ENCODE measurements around the gene CTRL.
"Not testable (repeated sequence)": the region's sequence is repeated elsewhere in the genome, so short reads cannot be mapped to it uniquely, and the experiment has no call there.

Gene CTRL

GRCh38 chr16:67943256-67943618 lies 11.6 kb upstream of the CTRL start:
- Mint-ChIP-seq H3K27ac (ENCODE audit: low read depth) (no peak overlapping the region), H3K4me3 (no peak overlapping the region), H3K9me3 (no peaks in the 10 kb centered on the region), H3K36me3 (ENCODE audit: insufficient read depth) (peaks cover 11% of the 10 kb centered on the region), H3K4me1 (peaks cover 19% of the 10 kb centered on the region), H3K27me3 (no peaks in the 10 kb centered on the region)
- DNase-seq (ENCODE audit: low spot score in 2 of 2) (no peak), ATAC-seq (replicated peaks; ENCODE audit: extremely low read depth, poor library complexity, severe bottlenecking) (no peak)

DNA sequence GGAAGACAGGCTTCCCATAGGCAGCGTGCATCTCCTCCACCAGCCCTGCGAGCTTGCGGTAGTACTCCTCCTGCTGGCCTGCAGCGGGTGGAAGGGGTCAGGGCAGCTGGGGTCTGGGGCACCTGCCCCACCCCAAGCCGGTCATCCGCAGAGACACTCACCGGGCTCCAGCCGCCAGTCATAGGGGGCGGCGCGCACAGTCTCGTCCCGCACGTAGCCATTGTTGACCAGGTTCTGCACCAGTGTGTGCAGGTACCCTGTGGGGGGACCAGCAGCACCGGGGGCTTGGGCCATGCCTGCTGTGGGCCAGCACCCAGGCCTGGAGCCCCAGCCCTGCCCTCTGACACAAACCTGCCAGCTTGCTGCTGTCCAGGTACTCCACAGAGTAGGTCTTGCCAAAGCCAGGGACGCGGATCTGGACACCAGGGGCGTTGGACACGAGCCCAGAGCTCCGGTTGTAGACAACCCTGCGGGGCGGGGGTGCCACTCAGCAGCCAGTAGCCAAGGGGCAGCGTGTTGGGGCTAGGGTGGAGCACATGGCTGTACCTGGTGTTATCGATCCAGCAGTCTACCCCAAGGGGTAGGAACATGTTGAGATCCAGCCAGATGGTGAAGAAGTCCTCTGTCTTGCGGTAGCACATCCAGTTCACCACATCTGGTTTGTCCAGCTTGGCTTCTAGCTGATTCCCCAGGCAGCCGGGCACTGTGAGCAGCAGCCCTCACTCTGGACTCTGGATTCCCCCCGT lies 11.0 kb upstream of the CTRL start:
- Mint-ChIP-seq H3K36me3 (ENCODE audit: insufficient read depth) (peaks cover 10% of the 10 kb centered on the region), H3K4me1 (peaks cover 19% of the 10 kb centered on the region), H3K9me3 (no peaks in the 10 kb centered on the region), H3K4me3 (no peak overlapping the region), H3K27me3 (no peaks in the 10 kb centered on the region), H3K27ac (ENCODE audit: low read depth) (peak overlapping the region; percentile 77)
- ATAC-seq (replicated peaks; ENCODE audit: extremely low read depth, poor library complexity, severe bottlenecking) (no peak), DNase-seq (ENCODE audit: low spot score in 2 of 2) (no peak)

DNA sequence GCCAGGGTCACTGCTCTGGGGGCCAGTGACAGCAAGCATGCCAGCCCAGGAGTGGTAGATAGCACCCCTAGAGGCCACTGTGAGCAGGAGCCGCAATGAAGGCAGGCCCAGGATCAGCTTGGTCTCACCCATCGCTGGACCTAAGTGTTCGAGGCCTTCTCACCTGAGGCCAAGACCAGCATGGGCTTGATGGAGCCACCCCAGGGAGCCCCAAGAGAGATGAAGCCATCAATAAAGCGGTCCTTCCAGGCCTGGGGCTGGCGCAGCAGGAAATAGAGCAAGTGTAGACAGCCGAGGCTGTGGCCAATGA lies 10.5 kb upstream of the CTRL start:
- Mint-ChIP-seq H3K4me1 (peaks cover 24% of the 10 kb centered on the region), H3K27me3 (no peaks in the 10 kb centered on the region), H3K27ac (ENCODE audit: low read depth) (peak overlapping the region; percentile 77), H3K4me3 (no peak overlapping the region), H3K36me3 (ENCODE audit: insufficient read depth) (peaks cover 9% of the 10 kb centered on the region), H3K9me3 (no peaks in the 10 kb centered on the region)
- DNase-seq (ENCODE audit: low spot score in 2 of 2), result no peak
- peak; percentile 45 for ATAC-seq (replicated peaks; ENCODE audit: extremely low read depth, poor library complexity, severe bottlenecking)

GRCh38 chr16:67941469-67942199 lies 10.0 kb upstream of the CTRL start:
- no peak for DNase-seq (ENCODE audit: low spot score in 2 of 2)
- Mint-ChIP-seq H3K27me3 (no peaks in the 10 kb centered on the region), H3K27ac (ENCODE audit: low read depth) (peak overlapping the region; percentile 77), H3K4me3 (no peak overlapping the region), H3K9me3 (no peaks in the 10 kb centered on the region), H3K4me1 (peaks cover 29% of the 10 kb centered on the region), H3K36me3 (ENCODE audit: insufficient read depth) (peaks cover 8% of the 10 kb centered on the region)
- ATAC-seq (replicated peaks; ENCODE audit: extremely low read depth, poor library complexity, severe bottlenecking), result no peak

- Mint-ChIP-seq H3K36me3 (ENCODE audit: insufficient read depth) (peaks cover 16% of the 10 kb centered on the region), H3K4me1 (peaks cover 33% of the 10 kb centered on the region), H3K27ac (ENCODE audit: low read depth) (peak overlapping the region; percentile 88), H3K27me3 (no peaks in the 10 kb centered on the region), H3K4me3 (peak overlapping the region; percentile 46), H3K9me3 (no peaks in the 10 kb centered on the region)
- no peak for DNase-seq (ENCODE audit: low spot score in 2 of 2)
- no peak for ATAC-seq (replicated peaks; ENCODE audit: extremely low read depth, poor library complexity, severe bottlenecking)
These were observed 8.9 kb upstream of the CTRL start for GRCh38 chr16:67940446-67941089.

- ATAC-seq (replicated peaks; ENCODE audit: extremely low read depth, poor library complexity, severe bottlenecking), result no peak
These were observed 8.1 kb upstream of the CTRL start for GRCh38 chr16:67939507-67940445.

GRCh38 chr16:67937713-67938112 lies 6.1 kb upstream of the CTRL start:
- peaks cover 38% of the 10 kb centered on the region for H3K36me3 Mint-ChIP-seq (ENCODE audit: insufficient read depth)
- ATAC-seq (replicated peaks; ENCODE audit: extremely low read depth, poor library complexity, severe bottlenecking), result not testable (repeated sequence)

More at GRCh38 chr16:67939507-67940445, 8.1 kb upstream of the CTRL start:
- Mint-ChIP-seq H3K27me3 (no peaks in the 10 kb centered on the region), H3K4me3 (peak overlapping the region; percentile 46), H3K9me3 (no peaks in the 10 kb centered on the region), H3K36me3 (ENCODE audit: insufficient read depth) (peaks cover 22% of the 10 kb centered on the region), H3K27ac (ENCODE audit: low read depth) (peak overlapping the region; percentile 88), H3K4me1 (peaks cover 41% of the 10 kb centered on the region)
- DNase-seq (ENCODE audit: low spot score in 2 of 2), result no peak

GRCh38 chr16:67936880-67937605 lies 5.4 kb upstream of the CTRL start:
- Mint-ChIP-seq H3K27ac (ENCODE audit: low read depth) (peak overlapping the region; percentile 93), H3K36me3 (ENCODE audit: insufficient read depth) (peaks cover 38% of the 10 kb centered on the region), H3K4me1 (peaks cover 46% of the 10 kb centered on the region), H3K27me3 (no peaks in the 10 kb centered on the region), H3K4me3 (peak overlapping the region; percentile 100), H3K9me3 (no peaks in the 10 kb centered on the region)
- DNase-seq (ENCODE audit: low spot score in 2 of 2), result peak; percentile 52 to 68
- peak; percentile 47 for ATAC-seq (replicated peaks; ENCODE audit: extremely low read depth, poor library complexity, severe bottlenecking)

More at GRCh38 chr16:67937713-67938112, 6.1 kb upstream of the CTRL start:
- not testable (repeated sequence) for H3K9me3 Mint-ChIP-seq; DNase-seq (ENCODE audit: low spot score in 2 of 2); H3K27me3 Mint-ChIP-seq
- Mint-ChIP-seq H3K4me1 (peaks cover 50% of the 10 kb centered on the region), H3K27ac (ENCODE audit: low read depth) (peak overlapping the region; percentile 93), H3K4me3 (peak overlapping the region; percentile 100)

GRCh38 chr16:67936124-67936879 lies 4.6 kb upstream of the CTRL start, which contains the start of gene PSMB10:
Gene PSMB10 (minus strand): TSS chr16:67936850. CDS start chr16:67936749, 101 bp downstream.
- Mint-ChIP-seq H3K27me3 (no peaks in the 10 kb centered on the region), H3K36me3 (ENCODE audit: insufficient read depth) (peaks cover 39% of the 10 kb centered on the region), H3K4me3 (peak within 1 kb of the TSS; percentile 100), H3K4me1 (peaks cover 40% of the 10 kb centered on the region), H3K9me3 (no peaks in the 10 kb centered on the region), H3K27ac (ENCODE audit: low read depth) (peak within 1 kb of the TSS; percentile 93)
- ATAC-seq (replicated peaks; ENCODE audit: extremely low read depth, poor library complexity, severe bottlenecking) (peak; percentile 6), DNase-seq (ENCODE audit: low spot score in 2 of 2) (no peak)

- Mint-ChIP-seq H3K4me1 (peaks cover 40% of the 10 kb centered on the region), H3K9me3 (no peaks in the 10 kb centered on the region), H3K36me3 (ENCODE audit: insufficient read depth) (peaks cover 40% of the 10 kb centered on the region), H3K27me3 (no peaks in the 10 kb centered on the region), H3K27ac (ENCODE audit: low read depth) (peak overlapping the region; percentile 93), H3K4me3 (peak overlapping the region; percentile 100)
- DNase-seq (ENCODE audit: low spot score in 2 of 2) (peak; percentile 84 to 89), ATAC-seq (replicated peaks; ENCODE audit: extremely low read depth, poor library complexity, severe bottlenecking) (peak; percentile 93)
These were observed 3.9 kb upstream of the CTRL start for GRCh38 chr16:67935402-67936123.

DNA sequence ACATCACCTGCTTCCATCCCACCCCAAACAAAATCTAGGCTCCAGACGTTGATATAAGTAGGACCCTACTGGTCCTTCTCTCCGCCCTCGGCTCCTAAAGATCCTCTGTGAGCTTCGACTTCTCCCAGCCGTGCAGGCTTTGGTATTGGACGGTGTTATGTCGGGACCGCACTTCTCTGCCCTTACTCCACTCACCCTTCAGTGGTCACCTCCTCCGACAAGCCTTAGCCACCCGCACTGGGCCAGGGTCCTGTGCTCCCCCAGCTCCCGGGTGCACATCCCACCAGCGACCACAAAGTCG lies 3.4 kb upstream of the CTRL start:
- Mint-ChIP-seq H3K27me3 (no peaks in the 10 kb centered on the region), H3K36me3 (ENCODE audit: insufficient read depth) (peaks cover 40% of the 10 kb centered on the region), H3K9me3 (no peaks in the 10 kb centered on the region), H3K4me3 (peak overlapping the region; percentile 100), H3K4me1 (peaks cover 35% of the 10 kb centered on the region), H3K27ac (ENCODE audit: low read depth) (peak overlapping the region; percentile 93)
- ATAC-seq (replicated peaks; ENCODE audit: extremely low read depth, poor library complexity, severe bottlenecking) (no peak), DNase-seq (ENCODE audit: low spot score in 2 of 2) (no peak)

Measured in central memory CD8-positive, alpha-beta T cell (primary cell).